ENCODE data around the gene SLC22A5.

The SLC22A5 gene

DNA sequence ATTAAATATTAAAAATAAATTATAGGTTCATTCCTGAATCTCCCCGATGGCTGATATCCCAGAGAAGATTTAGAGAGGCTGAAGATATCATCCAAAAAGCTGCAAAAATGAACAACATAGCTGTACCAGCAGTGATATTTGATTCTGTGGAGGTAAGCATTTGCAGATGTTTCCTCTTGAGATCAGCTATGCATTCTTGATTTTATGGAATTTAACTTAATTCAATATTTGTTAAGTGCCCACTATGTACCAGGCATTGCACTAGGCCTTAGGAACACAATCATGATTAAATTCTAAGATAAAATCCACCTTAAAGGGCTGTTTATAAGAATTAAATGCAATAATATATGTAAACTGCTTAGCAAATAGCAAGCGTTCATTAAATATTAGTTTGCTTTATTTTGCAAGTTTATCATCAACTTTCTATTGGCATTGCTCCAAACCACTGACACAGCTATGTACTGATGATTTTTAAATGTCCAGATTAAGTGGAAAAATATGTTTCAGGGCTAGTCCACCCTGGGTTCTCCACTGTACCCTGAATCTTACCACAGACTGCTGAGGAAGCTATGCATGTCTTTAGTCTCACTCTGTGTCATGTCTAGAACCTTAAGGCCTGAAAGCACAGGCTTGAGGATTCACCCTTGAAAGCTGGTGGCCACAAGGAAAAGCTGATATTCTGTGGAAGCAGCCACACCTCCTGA lies 42.1 kb upstream of the SLC22A5 start:
- peak; percentile 81 for DNase-seq (ENCODE audit: low read depth)
- TF ChIP-seq, protein P1, sequence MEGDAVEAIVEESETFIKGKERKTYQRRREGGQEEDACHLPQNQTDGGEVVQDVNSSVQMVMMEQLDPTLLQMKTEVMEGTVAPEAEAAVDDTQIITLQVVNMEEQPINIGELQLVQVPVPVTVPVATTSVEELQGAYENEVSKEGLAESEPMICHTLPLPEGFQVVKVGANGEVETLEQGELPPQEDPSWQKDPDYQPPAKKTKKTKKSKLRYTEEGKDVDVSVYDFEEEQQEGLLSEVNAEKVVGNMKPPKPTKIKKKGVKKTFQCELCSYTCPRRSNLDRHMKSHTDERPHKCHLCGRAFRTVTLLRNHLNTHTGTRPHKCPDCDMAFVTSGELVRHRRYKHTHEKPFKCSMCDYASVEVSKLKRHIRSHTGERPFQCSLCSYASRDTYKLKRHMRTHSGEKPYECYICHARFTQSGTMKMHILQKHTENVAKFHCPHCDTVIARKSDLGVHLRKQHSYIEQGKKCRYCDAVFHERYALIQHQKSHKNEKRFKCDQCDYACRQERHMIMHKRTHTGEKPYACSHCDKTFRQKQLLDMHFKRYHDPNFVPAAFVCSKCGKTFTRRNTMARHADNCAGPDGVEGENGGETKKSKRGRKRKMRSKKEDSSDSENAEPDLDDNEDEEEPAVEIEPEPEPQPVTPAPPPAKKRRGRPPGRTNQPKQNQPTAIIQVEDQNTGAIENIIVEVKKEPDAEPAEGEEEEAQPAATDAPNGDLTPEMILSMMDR (conservative IDR thresholded peaks at IDR 0.05; ENCODE audit: low read length), result no peak
- no peak overlapping the region for H3K4me3 ChIP-seq (ENCODE audit: low read length)

DNA sequence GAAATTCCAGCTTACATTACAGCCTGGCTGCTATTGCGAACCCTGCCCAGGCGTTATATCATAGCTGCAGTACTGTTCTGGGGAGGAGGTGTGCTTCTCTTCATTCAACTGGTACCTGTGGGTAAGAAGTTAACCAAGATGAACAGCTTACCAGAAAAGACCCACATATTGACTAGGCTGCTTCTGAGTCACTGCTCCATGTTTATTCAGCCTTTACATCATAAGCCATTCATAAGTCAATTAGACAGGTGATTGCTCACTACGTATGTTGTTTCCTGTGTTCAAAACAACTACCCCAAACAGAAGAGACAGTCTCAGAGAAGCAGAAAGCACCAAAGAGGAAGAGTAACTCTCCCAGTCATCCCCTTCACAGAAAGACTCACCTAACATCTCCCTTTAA lies 34.7 kb upstream of the SLC22A5 start:
- H3K4me3 ChIP-seq (ENCODE audit: low read length), result no peak overlapping the region
- DNase-seq (ENCODE audit: low read depth), result no peak
- TF ChIP-seq, protein P1 (conservative IDR thresholded peaks at IDR 0.05; ENCODE audit: low read length), result no peak

DNA sequence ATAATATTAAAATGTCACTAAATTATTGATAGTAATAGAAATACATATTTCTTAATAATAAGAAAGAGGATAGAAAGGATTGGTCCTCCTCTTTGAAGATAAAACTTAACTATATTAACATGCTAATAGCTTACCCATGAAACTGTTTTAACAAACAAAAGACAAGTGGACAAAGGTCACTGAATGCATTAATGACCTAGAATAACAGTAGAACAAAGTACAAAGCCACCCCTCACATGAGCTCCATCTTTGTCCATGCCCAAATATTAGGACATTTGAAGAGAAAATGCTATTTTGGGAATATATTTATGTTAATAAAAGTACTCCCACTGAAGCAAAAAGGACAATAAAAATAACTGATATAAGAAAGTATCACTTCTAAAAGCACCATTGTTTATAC lies 34.1 kb upstream of the SLC22A5 start:
- no peak overlapping the region for H3K4me3 ChIP-seq (ENCODE audit: low read length)
- DNase-seq (ENCODE audit: low read depth), result no peak
- TF ChIP-seq, protein P1 (conservative IDR thresholded peaks at IDR 0.05; ENCODE audit: low read length), result no peak

DNA sequence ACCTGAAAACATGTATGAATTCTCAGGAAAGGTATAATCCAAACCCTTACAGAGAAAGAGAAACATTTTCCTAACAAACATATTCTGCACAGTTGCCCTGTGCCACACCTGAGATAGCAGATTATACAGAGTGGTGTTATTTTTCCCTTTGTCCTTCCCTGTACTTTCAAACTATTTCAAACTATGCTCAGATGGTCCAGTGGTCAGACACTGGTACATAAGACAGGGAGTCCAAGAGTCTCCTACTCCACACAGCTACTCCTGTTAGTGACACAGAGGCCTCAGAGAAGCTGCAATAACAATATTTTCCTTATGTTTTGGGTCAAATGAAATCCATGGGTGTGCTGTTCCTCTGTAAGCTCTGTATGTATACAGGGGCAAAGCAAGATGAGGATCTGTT lies 30.0 kb upstream of the SLC22A5 start:
- no peak for DNase-seq (ENCODE audit: low read depth)
- TF ChIP-seq, protein P1 (conservative IDR thresholded peaks at IDR 0.05; ENCODE audit: low read length), result no peak
- H3K4me3 ChIP-seq (ENCODE audit: low read length), result no peak overlapping the region

DNA sequence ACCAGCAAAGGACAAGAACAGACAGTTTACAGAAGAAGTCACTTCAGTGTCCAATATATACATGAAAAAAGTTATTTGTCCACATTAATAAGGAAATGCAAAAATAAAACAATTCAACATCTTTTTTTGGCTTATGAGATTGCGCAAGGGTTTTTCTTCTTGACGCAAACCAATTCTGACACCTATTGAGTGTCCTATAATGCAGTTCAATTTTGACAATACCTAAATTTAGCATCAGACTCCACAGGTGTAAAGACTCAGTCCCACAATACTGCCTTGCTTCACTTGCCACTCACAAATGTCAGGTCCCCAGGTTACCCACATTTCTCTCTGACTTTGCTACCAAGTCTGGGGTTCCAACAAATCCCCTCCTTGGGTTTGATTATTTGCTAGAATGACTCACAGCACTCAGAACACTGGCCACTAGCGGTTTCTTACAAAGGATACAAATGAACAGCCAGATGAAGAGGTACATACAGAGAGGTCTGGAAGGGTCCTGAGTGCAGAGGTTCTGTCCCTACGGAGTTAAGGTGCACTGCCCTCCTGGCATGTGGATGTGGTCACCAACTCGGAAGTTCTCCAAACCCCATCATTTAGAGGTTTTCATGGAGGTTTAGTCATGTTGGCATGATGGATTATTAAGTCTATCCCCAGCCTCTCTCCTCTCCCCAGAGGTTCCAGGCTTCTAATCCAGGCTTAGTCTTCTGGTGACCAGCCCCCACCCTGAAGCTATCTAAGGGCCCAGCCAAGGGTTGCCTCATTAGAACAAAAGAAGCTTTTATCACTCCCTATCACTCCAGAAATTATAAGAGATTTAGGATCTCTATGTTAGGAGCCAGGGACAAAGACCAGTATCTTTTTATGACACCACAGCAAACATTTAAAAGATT lies 27.0 kb upstream of the SLC22A5 start:
- DNase-seq (ENCODE audit: low read depth), result no peak
- TF ChIP-seq, protein P1 (conservative IDR thresholded peaks at IDR 0.05; ENCODE audit: low read length), result no peak
- no peak overlapping the region for H3K4me3 ChIP-seq (ENCODE audit: low read length)

DNA sequence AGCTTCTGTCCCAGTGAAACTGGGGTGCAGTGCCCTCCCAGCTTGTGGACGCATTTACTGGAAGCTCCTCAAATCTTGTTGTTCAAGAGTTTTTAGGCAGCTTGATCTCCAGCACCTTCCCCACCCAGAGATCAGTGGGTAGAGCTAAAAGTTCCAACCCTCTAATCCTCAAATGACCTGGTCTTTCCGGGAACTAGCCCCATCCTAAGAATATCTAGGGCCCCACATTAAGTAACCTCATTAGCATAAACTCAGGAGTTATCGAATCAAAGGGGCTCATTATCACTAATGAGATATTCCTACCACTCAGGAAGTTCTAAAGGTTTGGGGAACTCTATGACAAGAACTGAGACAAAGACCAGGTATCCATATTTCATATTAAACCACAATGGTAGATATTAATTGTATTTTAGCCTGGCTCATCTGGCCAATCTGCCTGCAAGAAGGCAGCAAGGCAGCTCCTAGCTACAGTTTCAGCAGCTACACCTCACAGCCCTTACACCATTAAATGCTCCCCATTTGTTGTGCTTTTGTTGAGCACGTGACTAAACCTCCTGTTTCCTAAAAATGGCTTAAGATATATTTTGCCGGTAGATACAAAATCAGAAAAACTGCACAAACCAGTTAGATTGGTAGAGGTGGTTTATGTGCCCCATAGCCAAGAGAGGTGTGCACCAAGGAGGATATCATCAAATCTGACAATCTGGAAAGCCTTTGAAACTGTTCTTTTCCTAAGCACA lies 24.6 kb upstream of the SLC22A5 start:
- TF ChIP-seq, protein P1 (conservative IDR thresholded peaks at IDR 0.05; ENCODE audit: low read length), result no peak
- no peak for DNase-seq (ENCODE audit: low read depth)
- H3K4me3 ChIP-seq (ENCODE audit: low read length), result no peak overlapping the region

Measured in AG10803 (cell line).